Measurements from ENCODE around the gene POLDIP2. TPM values are rescaled to one million over a fixed set of nuclear protein-coding genes. Genes with fewer than 3 reads are reported as not detected.
"Not testable (repeated sequence)": the region's sequence is repeated elsewhere in the genome, so short reads cannot be mapped to it uniquely, and the experiment has no call there.

POLDIP2 gene
- total and polyA plus RNA-seq, 2 donors (not counting 3 experiments of a cell fraction or from before 2014, with no cell fraction given), result 82.6 to 85.2 TPM

DNA sequence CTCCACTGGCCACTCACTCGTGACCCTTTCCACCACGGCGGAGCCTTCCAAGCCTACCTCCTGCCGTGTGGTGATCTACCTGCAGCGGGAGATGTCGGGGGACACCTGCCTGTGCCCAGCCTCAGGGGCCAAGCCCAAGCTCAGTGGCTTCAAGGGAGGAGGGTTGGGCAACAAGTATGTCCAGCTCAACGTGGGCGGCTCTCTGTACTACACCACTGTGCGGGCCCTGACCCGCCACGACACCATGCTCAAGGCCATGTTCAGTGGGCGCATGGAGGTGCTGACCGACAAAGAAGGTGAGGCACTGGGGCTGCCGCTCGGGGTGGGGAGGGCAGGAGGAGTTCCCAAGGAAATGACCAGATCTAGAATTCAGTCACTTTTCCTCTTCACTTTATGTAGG is 17.9 kb downstream of the POLDIP2 start:
- Histone ChIP-seq H3K27me3 (ENCODE audit: control insufficient read depth in 2 of 2, insufficient read depth in 2 of 2, low read length in 2 of 2) (no peaks in the 10 kb centered on the region), H4K20me1 (replicated peaks; ENCODE audit: control insufficient read depth, extremely low read depth, insufficient read depth, low read length) (no peaks in the 10 kb centered on the region), H2AFZ (ENCODE audit: low read depth, low read length) (no peak overlapping the region), H3K27ac (ENCODE audit: insufficient read depth, low read depth, low read length) (peak overlapping the region; percentile 86), H3K36me3 (ENCODE audit: control insufficient read depth in 2 of 2, extremely low read depth in 1 of 2, insufficient read depth in 2 of 2, low read length in 2 of 2) (peaks cover 16 to 45% of the 10 kb centered on the region in 2 experiments), H3K9ac (replicated peaks; ENCODE audit: extremely low read depth, insufficient read depth, low read length) (no peak overlapping the region), H3K4me2 (ENCODE audit: insufficient read depth, low read length) (no peak overlapping the region), H3K4me3 (replicated peaks in 1 of 3; ENCODE audit: insufficient read depth in 1 of 3, low read depth in 1 of 3, low read length in 3 of 3) (no peak overlapping the region), H3K79me2 (ENCODE audit: control insufficient read depth, insufficient read depth, low read length) (peaks cover 41% of the 10 kb centered on the region), H3K9me3 (replicated peaks; ENCODE audit: control insufficient read depth, insufficient read depth, low read length) (no peaks in the 10 kb centered on the region), H3K9me1 (replicated peaks; ENCODE audit: control insufficient read depth, extremely low read depth, insufficient read depth, low read length) (no peaks in the 10 kb centered on the region), H3K4me1 (ENCODE audit: control insufficient read depth, extremely low read depth, insufficient read depth, low read length) (peaks cover 32% of the 10 kb centered on the region)
- FAIRE-seq (no peak), DNase-seq (ENCODE audit: low read depth, low spot score) (no peak)
- ChIA-PET CTCF (interaction anchor here (2.6 kb wide), 2 partner anchors 7 to 77 kb away, joined by 10 to 18 read pairs; no protein-coding TSS in a partner anchor), POLR2A (no interaction called here)
- BruUV-seq (replicated peaks), result no TSS peak
- dilution Hi-C loops (cut with MboI; ENCODE audit: extremely low pct_ligation_motif_present, low sequenced_read_pairs) (no loop called here), intact Hi-C loops (cut with micrococcal nuclease) (loop anchor here (5.0 kb wide), 1 partner anchor 297 kb away; the partner anchor contains the start of gene NLK)
- TF ChIP-seq, protein P1, sequence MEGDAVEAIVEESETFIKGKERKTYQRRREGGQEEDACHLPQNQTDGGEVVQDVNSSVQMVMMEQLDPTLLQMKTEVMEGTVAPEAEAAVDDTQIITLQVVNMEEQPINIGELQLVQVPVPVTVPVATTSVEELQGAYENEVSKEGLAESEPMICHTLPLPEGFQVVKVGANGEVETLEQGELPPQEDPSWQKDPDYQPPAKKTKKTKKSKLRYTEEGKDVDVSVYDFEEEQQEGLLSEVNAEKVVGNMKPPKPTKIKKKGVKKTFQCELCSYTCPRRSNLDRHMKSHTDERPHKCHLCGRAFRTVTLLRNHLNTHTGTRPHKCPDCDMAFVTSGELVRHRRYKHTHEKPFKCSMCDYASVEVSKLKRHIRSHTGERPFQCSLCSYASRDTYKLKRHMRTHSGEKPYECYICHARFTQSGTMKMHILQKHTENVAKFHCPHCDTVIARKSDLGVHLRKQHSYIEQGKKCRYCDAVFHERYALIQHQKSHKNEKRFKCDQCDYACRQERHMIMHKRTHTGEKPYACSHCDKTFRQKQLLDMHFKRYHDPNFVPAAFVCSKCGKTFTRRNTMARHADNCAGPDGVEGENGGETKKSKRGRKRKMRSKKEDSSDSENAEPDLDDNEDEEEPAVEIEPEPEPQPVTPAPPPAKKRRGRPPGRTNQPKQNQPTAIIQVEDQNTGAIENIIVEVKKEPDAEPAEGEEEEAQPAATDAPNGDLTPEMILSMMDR (IDR thresholded peaks at IDR 0.05; ENCODE audit: extremely low read depth in 1 of 2, insufficient read depth in 1 of 2, low read depth in 1 of 2, low read length in 2 of 2), result no peak

DNA sequence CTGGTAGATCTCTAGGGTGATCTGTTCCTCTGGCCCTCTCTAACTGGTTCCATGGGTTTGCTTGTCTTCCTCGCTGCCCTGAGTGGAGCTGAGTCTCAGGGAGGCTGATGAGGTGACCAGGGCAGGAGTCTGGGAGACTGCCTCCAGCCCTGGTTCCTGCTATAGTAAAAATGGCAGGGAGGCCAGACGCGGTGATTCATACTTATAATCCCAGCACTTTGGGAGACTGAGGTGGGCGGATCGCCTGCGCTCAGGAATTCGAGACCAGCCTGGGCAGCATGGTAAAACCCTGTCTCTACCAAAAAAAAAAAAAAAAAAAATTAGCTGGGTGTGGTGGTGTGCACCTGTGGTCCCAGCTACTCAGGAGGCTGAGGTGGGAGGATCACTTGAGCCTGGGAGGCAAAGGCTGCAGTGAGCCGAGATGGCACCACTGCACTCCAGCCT is 18.5 kb downstream of the POLDIP2 start:
- H4K20me1 ChIP-seq (replicated peaks; ENCODE audit: control insufficient read depth, extremely low read depth, insufficient read depth, low read length); H3K9me3 ChIP-seq (replicated peaks; ENCODE audit: control insufficient read depth, insufficient read depth, low read length); H2AFZ ChIP-seq (ENCODE audit: low read depth, low read length); DNase-seq (ENCODE audit: low read depth, low spot score); H3K4me3 ChIP-seq (replicated peaks in 1 of 3; ENCODE audit: insufficient read depth in 1 of 3, low read depth in 1 of 3, low read length in 3 of 3); H3K9me1 ChIP-seq (replicated peaks; ENCODE audit: control insufficient read depth, extremely low read depth, insufficient read depth, low read length); BruUV-seq (replicated peaks); dilution Hi-C loops (cut with MboI; ENCODE audit: extremely low pct_ligation_motif_present, low sequenced_read_pairs); FAIRE-seq; H3K27me3 ChIP-seq (ENCODE audit: control insufficient read depth in 2 of 2, insufficient read depth in 2 of 2, low read length in 2 of 2): not testable (repeated sequence)
- intact Hi-C loops (cut with micrococcal nuclease), result loop anchor here (5.0 kb wide), 1 partner anchor 296 kb away; the partner anchor contains the start of gene NLK
- H3K36me3 ChIP-seq (ENCODE audit: control insufficient read depth in 2 of 2, extremely low read depth in 1 of 2, insufficient read depth in 2 of 2, low read length in 2 of 2), result peaks cover 14 to 39% of the 10 kb centered on the region in 2 experiments
- peak overlapping the region; percentile 86 for H3K27ac ChIP-seq (ENCODE audit: insufficient read depth, low read depth, low read length)
- ChIA-PET CTCF (interaction anchor here (2.6 kb wide), 2 partner anchors 8 to 78 kb away, joined by 10 to 18 read pairs; no protein-coding TSS in a partner anchor), POLR2A (interaction anchor here (0.7 kb wide), 1 partner anchor 15 kb away, joined by 3 read pairs; no protein-coding TSS in a partner anchor)
- H3K79me2 ChIP-seq (ENCODE audit: control insufficient read depth, insufficient read depth, low read length), result peaks cover 48% of the 10 kb centered on the region
- H3K9ac ChIP-seq (replicated peaks; ENCODE audit: extremely low read depth, insufficient read depth, low read length), result peak overlapping the region; percentile 17
- peaks cover 39% of the 10 kb centered on the region for H3K4me1 ChIP-seq (ENCODE audit: control insufficient read depth, extremely low read depth, insufficient read depth, low read length)
- peak overlapping the region; percentile 65 for H3K4me2 ChIP-seq (ENCODE audit: insufficient read depth, low read length)

Data from endothelial cell of umbilical vein (primary cell).